ENCODE results near the gene TADA2A.
A peak's percentile ranks its signal among the peaks of the same experiment; 100 is the strongest.

TADA2A gene

GRCh38 chr17:37485938-37486570 lies 79.4 kb downstream of the TADA2A start:
- Histone ChIP-seq H3K9me2 (ENCODE audit: low read depth, low read length) (no peaks in the 10 kb centered on the region), H3K4me1 (ENCODE audit: insufficient read depth, low read length, severe bottlenecking) (peaks cover 27% of the 10 kb centered on the region), H4K20me1 (ENCODE audit: insufficient read depth, low read length) (no peaks in the 10 kb centered on the region), H3K9ac (ENCODE audit: low read length) (no peak overlapping the region), H3F3A (ENCODE audit: insufficient read depth, low read length) (peaks cover 7% of the 10 kb centered on the region), H3K4me3 (ENCODE audit: low read depth, low read length, poor library complexity, severe bottlenecking) (no peak overlapping the region), H3K79me2 (ENCODE audit: insufficient read depth, low read length) (0 out of 2 replicates have a peak, but pooled peaks cover 3% of the 10 kb centered on the region), H3K9me3 (ENCODE audit: low read length) (no peaks in the 10 kb centered on the region), H3K27ac (ENCODE audit: low read depth, low read length, poor library complexity, severe bottlenecking) (no peak overlapping the region), H3K4me2 (ENCODE audit: low read length) (no peak overlapping the region), H2AFZ (ENCODE audit: low read length) (no peak overlapping the region), H3K27me3 (ENCODE audit: insufficient read depth, low read length) (no peaks in the 10 kb centered on the region), H3K36me3 (ENCODE audit: insufficient read depth, low read length) (no peaks in the 10 kb centered on the region)
- TF ChIP-seq, protein P1, sequence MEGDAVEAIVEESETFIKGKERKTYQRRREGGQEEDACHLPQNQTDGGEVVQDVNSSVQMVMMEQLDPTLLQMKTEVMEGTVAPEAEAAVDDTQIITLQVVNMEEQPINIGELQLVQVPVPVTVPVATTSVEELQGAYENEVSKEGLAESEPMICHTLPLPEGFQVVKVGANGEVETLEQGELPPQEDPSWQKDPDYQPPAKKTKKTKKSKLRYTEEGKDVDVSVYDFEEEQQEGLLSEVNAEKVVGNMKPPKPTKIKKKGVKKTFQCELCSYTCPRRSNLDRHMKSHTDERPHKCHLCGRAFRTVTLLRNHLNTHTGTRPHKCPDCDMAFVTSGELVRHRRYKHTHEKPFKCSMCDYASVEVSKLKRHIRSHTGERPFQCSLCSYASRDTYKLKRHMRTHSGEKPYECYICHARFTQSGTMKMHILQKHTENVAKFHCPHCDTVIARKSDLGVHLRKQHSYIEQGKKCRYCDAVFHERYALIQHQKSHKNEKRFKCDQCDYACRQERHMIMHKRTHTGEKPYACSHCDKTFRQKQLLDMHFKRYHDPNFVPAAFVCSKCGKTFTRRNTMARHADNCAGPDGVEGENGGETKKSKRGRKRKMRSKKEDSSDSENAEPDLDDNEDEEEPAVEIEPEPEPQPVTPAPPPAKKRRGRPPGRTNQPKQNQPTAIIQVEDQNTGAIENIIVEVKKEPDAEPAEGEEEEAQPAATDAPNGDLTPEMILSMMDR (IDR thresholded peaks at IDR 0.05; ENCODE audit: low read length), result no peak
- TF ChIP-seq EZH2 (IDR thresholded peaks at IDR 0.05; ENCODE audit: borderline replicate concordance, low read length), result no peak

DNA sequence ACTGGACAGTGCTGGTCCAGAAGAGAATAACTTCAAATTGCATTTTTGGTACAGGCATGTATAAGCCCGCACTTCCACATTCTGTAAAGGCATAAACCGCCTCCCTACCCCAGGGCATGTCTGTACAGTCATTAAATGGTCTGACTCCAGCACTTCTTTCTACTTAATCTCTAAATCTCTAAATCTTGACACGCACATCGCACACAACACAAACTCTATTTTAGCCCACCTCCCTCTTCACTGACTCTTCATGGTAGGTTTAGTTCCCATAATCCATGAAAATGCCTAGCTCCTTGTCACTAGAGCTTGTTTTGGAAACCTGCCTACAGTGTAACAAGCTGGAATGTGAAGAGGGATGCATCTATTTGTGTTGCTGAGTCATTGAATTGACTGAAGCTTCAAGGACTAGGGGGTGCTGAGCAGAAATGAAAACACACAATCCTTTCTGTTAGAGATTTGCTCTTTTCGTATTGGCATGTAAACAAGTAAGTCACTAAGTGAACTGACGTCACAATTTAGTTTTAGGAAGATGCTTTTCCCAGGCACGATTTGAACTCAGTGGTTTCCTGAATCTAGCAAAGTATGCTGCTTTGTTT lies 81.4 kb downstream of the TADA2A start:
- Histone ChIP-seq H3K9me3 (ENCODE audit: low read length) (no peaks in the 10 kb centered on the region), H3K27me3 (ENCODE audit: insufficient read depth, low read length) (no peaks in the 10 kb centered on the region), H3K4me3 (ENCODE audit: low read depth, low read length, poor library complexity, severe bottlenecking) (peak overlapping the region; percentile 65), H4K20me1 (ENCODE audit: insufficient read depth, low read length) (no peaks in the 10 kb centered on the region), H3K36me3 (ENCODE audit: insufficient read depth, low read length) (no peaks in the 10 kb centered on the region), H3F3A (ENCODE audit: insufficient read depth, low read length) (peaks cover 7% of the 10 kb centered on the region), H3K4me1 (ENCODE audit: insufficient read depth, low read length, severe bottlenecking) (peaks cover 42% of the 10 kb centered on the region), H3K4me2 (ENCODE audit: low read length) (peak overlapping the region; percentile 87), H3K9ac (ENCODE audit: low read length) (peak overlapping the region; percentile 69), H3K27ac (ENCODE audit: low read depth, low read length, poor library complexity, severe bottlenecking) (peak overlapping the region; percentile 10), H2AFZ (ENCODE audit: low read length) (no peak overlapping the region), H3K9me2 (ENCODE audit: low read depth, low read length) (no peaks in the 10 kb centered on the region), H3K79me2 (ENCODE audit: insufficient read depth, low read length) (peaks cover 10% of the 10 kb centered on the region; the same call in 1 of the 2 replicates)
- TF ChIP-seq EZH2 (IDR thresholded peaks at IDR 0.05; ENCODE audit: borderline replicate concordance, low read length), result no peak
- TF ChIP-seq, protein P1 (IDR thresholded peaks at IDR 0.05; ENCODE audit: low read length), result no peak

GRCh38 chr17:37488607-37489196 lies 82.0 kb downstream of the TADA2A start:
- H3K9me3 ChIP-seq (ENCODE audit: low read length), result no peaks in the 10 kb centered on the region
- H3K4me1 ChIP-seq (ENCODE audit: insufficient read depth, low read length, severe bottlenecking), result peaks cover 37% of the 10 kb centered on the region
- no peaks in the 10 kb centered on the region for H3K27me3 ChIP-seq (ENCODE audit: insufficient read depth, low read length)
- no peaks in the 10 kb centered on the region for H3K9me2 ChIP-seq (ENCODE audit: low read depth, low read length)
- H3F3A ChIP-seq (ENCODE audit: insufficient read depth, low read length), result peaks cover 7% of the 10 kb centered on the region
- H3K9ac ChIP-seq (ENCODE audit: low read length), result peak overlapping the region; percentile 69
- peak overlapping the region; percentile 72 for H3K27ac ChIP-seq (ENCODE audit: low read depth, low read length, poor library complexity, severe bottlenecking)
- H3K4me2 ChIP-seq (ENCODE audit: low read length), result peak overlapping the region; percentile 87
- peak overlapping the region; percentile 65 for H3K4me3 ChIP-seq (ENCODE audit: low read depth, low read length, poor library complexity, severe bottlenecking)
- no peak overlapping the region for H2AFZ ChIP-seq (ENCODE audit: low read length)
- peaks cover 10% of the 10 kb centered on the region; the same call in 1 of the 2 replicates for H3K79me2 ChIP-seq (ENCODE audit: insufficient read depth, low read length)
- H4K20me1 ChIP-seq (ENCODE audit: insufficient read depth, low read length), result no peaks in the 10 kb centered on the region
- H3K36me3 ChIP-seq (ENCODE audit: insufficient read depth, low read length), result no peaks in the 10 kb centered on the region
- TF ChIP-seq, protein P1 (IDR thresholded peaks at IDR 0.05; ENCODE audit: low read length), result no peak

Measured in OCI-LY1 (cell line).